Lung (tissue), 16 donors: ENCODE measurements around the gene FAM229A. TPM values are rescaled to one million over a fixed set of nuclear protein-coding genes. Genes with fewer than 3 reads are reported as not detected.

ENCODE experiments used
- ATAC-seq: fragments of 200-7000 bp; cut with Tn5 transposase; one replicate; pipeline ENCODE4 v1.9.1; 2020; ENCODE audit warnings: moderate number of reproducible peaks; ENCODE audit not compliant: insufficient read depth, low FRiP score
- DNase-seq, 3 donors: peaks; one replicate each; pipeline ENCODE4 v3.0.0-alpha.2; 2013 to 2017
- H3K27ac ChIP-seq, 2 donors: one replicate each; pipeline ENCODE4 v1.5.1; 2013; ENCODE audit warnings: mild to moderate bottlenecking in 2 of 2, moderate library complexity in 2 of 2, control low read depth in 1 of 2, inconsistent platforms in 1 of 2, low read depth in 1 of 2, low read length in 1 of 2
- H3K27me3 ChIP-seq, 3 donors: one replicate each; pipeline ENCODE4 v1.5.1; 2013; ENCODE audit warnings: low read length in 2 of 3; ENCODE audit not compliant: control insufficient read depth in 3 of 3, insufficient read depth in 3 of 3
- H3K36me3 ChIP-seq, 4 donors: one replicate each; pipeline ENCODE4 v1.5.1; 2013; ENCODE audit warnings: low read length in 4 of 4, mild to moderate bottlenecking in 1 of 4, moderate library complexity in 1 of 4; ENCODE audit not compliant: control insufficient read depth in 4 of 4, insufficient read depth in 4 of 4
- H3K4me1 ChIP-seq, 5 donors: one replicate each; pipeline ENCODE4 v1.5.1; 2013; ENCODE audit warnings: low read length in 5 of 5, mild to moderate bottlenecking in 2 of 5, moderate library complexity in 1 of 5; ENCODE audit not compliant: control insufficient read depth in 5 of 5, insufficient read depth in 5 of 5
- H3K4me3 ChIP-seq: one replicate; pipeline ENCODE4 v1.5.1; 2013; ENCODE audit warnings: mild to moderate bottlenecking, control low read depth, moderate library complexity
- H3K9ac ChIP-seq, 2 donors: one replicate each; pipeline ENCODE4 v1.5.1; 2013; ENCODE audit warnings: low read length in 2 of 2, control low read depth in 1 of 2; ENCODE audit not compliant: insufficient read depth in 1 of 2
- H3K9me3 ChIP-seq, 4 donors: one replicate each; pipeline ENCODE4 v1.5.1; 2013; ENCODE audit warnings: low read length in 3 of 4, mild to moderate bottlenecking in 1 of 4, moderate library complexity in 1 of 4; ENCODE audit not compliant: control insufficient read depth in 4 of 4, insufficient read depth in 3 of 4
- CTCF ChIP-seq: IDR thresholded peaks from 2 replicates; pipeline ENCODE4 v1.5.1; 2012; ENCODE audit warnings: mild to moderate bottlenecking; ENCODE audit errors: control extremely low read depth, extremely low read depth
- WGBS, 2 donors: extraction: QIAGEN DNeasy Blood & Tissue Kit; methylation state at CpG; one replicate each; pipeline ENCODE4 v1.1.7; 2013; 5-methylcytosine and 5-hydroxymethylcytosine counted together
- long read RNA-seq, 5 donors: transcript quantifications; one replicate each; lab custom pipeline, GENCODE V29; 2026
- polyA plus RNA-seq, 2 donors: library from polyadenylated mRNA; stranded (reverse); fragments of 200-250 nt; gene quantifications; one replicate each; pipeline ENCODE4 v1.2.1, GENCODE V29; 2013
- total RNA-seq, 2 donors: library from RNA; depleted of rRNA in 1 of 2; stranded (reverse); fragments of >200 nt in 1 of 2; gene quantifications; one replicate each; pipeline ENCODE4 v1.2.1, GENCODE V29; 2014 to 2021
- donor health status: control.
- donor health status: control.
- donor health status: Bipolar disorder and iron deficiency.
- donor health status: healthy.
- donor health status: DM: yes; HTN: yes; CAD: no.

FAM229A gene
- total RNA-seq, result 1 to 10 TPM; 2.2 to 7.0 TPM
- polyA plus RNA-seq, result 1 to 10 TPM; 3.2 to 7.2 TPM
- long read RNA-seq, donor 1, partial matches to known transcripts, result 0 of 3 reads
- long read RNA-seq, donor 1, other reads (novel, unspliced or antisense), result 0 of 3 reads
- long read RNA-seq, donor 2, partial matches to known transcripts, result 0 of 3 reads
- long read RNA-seq, donor 2, other reads (novel, unspliced or antisense), result 0 of 3 reads
- long read RNA-seq, donor 3, partial matches to known transcripts, result 0 of 4 reads
- long read RNA-seq, donor 3, other reads (novel, unspliced or antisense), result 0 of 4 reads
- long read RNA-seq, donor 4, partial matches to known transcripts, result 0 of 1 reads
- long read RNA-seq, donor 4, other reads (novel, unspliced or antisense), result 0 of 1 reads
- long read RNA-seq, donor 5, transcript FAM229A-202 (2 exons, 2,759 nt), result major isoform, 7 of 8 reads
- long read RNA-seq, donor 5, partial matches to known transcripts, result 0 of 8 reads
- long read RNA-seq, donor 5, other reads (novel, unspliced or antisense), result 0 of 8 reads

GRCh38 chr1:32362474-32363313 lies at the start of gene FAM229A, which contains the start of gene TSSK3:
Gene FAM229A (minus strand): TSS chr1:32362485. CDS start chr1:32362091, 394 bp downstream.
Gene TSSK3 (plus strand): TSS chr1:32362539. CDS start chr1:32362702, 163 bp downstream.
- ATAC-seq, result no peak
- 69 to 72% methylated on average over 17 of the region's 17 CpGs for WGBS, 2 donors
- Histone ChIP-seq H3K36me3 (peaks cover 15 to 31% (median 26%) of the 10 kb centered on the region in 4 donors), H3K4me3 (peak within 1 kb of the TSS; percentile 10), H3K9me3 (no peaks in the 10 kb centered on the region), H3K27ac (no peak within 1 kb of the TSS), H3K27me3 (no peaks in the 10 kb centered on the region), H3K4me1 (peaks cover 0 to 13% (median 5%) of the 10 kb centered on the region in 5 donors), H3K9ac (no peak within 1 kb of the TSS)
- no peak for TF ChIP-seq CTCF
- DNase-seq, result no peak

- Histone ChIP-seq H3K36me3 (no peaks in the 10 kb centered on the region), H3K9me3 (peaks cover 0 to 4% (median under 1%) of the 10 kb centered on the region in 4 donors), H3K27ac (no peak overlapping the region), H3K4me1 (peaks cover 0 to 2% (median 0%) of the 10 kb centered on the region in 5 donors), H3K27me3 (no peaks in the 10 kb centered on the region), H3K9ac (no peak overlapping the region), H3K4me3 (no peak overlapping the region)
- ATAC-seq (no peak), DNase-seq (no peak)
- no peak for TF ChIP-seq CTCF
Measured at GRCh38 chr1:32411261-32411660, 49.0 kb upstream of the FAM229A start.

- TF ChIP-seq CTCF, result no peak
- ATAC-seq, result no peak
Measured at GRCh38 chr1:32406629-32407111, 44.4 kb upstream of the FAM229A start.

More at GRCh38 chr1:32406629-32407111, 44.4 kb upstream of the FAM229A start:
- no peak overlapping the region for H3K27ac ChIP-seq
- H3K27me3 ChIP-seq, result no peaks in the 10 kb centered on the region
- H3K9me3 ChIP-seq, result no peaks in the 10 kb centered on the region
- no peak overlapping the region for H3K4me3 ChIP-seq
- WGBS, 2 donors, result 89 to 92% methylated on average over 4 of the region's 4 CpGs
- no peaks in the 10 kb centered on the region for H3K36me3 ChIP-seq
- DNase-seq, result no peak
- no peaks in the 10 kb centered on the region for H3K4me1 ChIP-seq
- no peak overlapping the region for H3K9ac ChIP-seq
